HG02970 (cell line): ENCODE data around the gene SLC9A5.

Experiments
- ATAC-seq: cut with Tn5 transposase; IDR thresholded peaks from one replicate; pipeline ENCODE4 v1.9.1; 2021; ENCODE audit warnings: mild to moderate bottlenecking, moderate library complexity, moderate number of reproducible peaks; ENCODE audit not compliant: unreplicated experiment, low FRiP score

Gene SLC9A5

DNA sequence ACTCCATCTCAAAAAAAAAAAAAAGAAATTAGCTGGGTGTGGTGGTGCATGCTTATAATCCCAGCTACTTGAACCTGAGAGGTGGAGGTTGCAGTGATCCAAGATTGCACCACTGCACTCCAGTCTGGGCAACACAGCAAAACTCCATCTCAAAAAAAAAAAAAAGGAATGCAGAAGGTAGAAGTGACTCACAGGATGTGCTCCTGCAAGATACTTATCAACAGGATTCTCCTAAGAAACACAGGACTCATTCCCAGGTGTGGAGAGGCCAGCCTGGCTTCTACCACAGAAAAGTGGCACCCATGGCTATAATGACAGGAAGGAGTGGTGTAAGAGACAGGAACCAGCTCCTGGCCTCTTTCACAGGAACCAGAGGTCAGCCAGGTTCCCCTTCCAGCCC, 36.0 kb upstream of the SLC9A5 start:
- ATAC-seq = no peak

DNA sequence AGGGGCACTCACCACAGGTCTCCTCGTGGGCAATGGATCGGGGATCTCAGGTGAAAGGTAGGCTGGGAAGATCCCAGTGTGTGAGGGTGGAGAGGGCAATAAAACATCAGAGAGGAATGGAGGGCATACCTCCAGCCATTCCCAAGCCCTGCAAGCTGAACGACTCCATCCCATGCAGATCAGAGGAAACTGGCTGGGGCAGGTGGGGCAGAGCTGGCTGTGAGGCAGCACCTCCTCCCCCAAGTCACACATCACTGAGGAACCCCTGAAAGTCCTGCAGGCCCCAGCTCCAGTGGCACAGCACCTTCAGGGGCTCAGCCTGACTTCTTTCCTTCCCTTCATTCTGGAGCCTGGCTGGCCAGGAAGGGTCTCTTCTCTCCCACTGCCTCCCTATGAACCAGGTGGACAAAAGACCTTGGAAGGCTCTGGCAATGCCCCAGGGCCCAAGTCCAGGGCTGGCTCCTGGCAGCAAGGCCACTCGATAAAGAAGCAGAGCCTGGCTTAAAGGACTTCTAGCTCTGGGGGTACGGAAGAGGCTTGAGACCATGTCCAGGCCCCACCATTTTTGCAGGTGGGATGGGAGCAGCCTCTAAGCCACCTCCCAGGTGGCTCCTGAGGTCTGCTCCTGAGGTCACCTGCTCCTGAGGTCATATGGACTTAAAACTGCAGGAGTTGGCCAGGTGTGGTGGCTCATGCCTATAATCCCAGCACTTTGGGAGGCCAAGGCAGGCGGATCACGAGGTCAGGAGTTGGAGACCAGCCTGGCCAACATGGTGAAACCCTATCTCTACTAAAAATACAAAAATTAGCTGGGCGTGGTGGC, 35.4 kb upstream of the SLC9A5 start:
- ATAC-seq = no peak

- ATAC-seq = no peak
Measured at GRCh38 chr16:67215706-67216105, 33.1 kb upstream of the SLC9A5 start.

GRCh38 chr16:67216612-67217490, 31.9 kb upstream of the SLC9A5 start:
- no peak for ATAC-seq

DNA sequence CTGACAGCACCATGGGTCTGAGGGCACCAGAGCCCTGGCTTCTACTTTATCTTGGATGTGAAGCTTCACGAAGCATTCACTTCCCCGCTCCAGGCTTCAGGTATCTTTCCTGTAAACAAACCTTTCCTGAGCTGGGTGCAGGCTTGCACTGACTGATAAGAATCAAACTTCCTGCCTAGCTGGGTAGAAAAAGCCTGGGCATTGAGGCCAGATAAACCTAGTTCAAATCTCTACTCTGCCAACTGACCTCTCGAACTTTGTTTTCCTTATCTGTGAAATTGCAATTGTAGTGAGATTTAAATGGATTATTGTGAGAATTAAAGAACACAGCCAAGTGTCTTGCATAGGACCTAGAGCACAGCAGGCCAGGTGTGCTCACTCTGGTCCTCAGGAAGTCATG, 24.8 kb upstream of the SLC9A5 start:
- ATAC-seq = no peak

DNA sequence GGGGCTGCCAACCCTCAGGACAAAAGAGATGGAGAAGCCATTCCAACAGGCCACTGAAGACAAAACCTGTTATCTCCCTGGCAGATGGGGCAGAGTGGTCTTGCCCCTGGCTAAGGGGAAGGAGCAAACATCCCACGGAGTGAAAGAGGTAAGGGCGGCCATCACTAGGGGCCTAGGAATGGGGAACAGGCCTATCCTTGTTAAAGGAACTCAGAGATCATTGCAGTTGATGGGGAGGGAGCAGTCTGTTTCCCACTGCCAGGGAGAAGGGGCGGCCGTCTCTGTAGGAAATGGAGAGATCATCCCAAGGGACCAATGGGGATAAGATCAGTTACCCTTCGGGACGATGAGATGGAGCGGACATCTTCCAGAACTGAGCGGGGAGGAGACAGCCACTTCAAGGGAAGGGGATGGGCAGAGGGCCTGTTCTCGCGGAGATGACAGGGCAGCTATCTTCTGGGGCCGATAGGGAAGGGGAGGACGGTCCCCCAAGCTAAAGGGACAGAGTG, 22.4 kb upstream of the SLC9A5 start:
- ATAC-seq = no peak

GRCh38 chr16:67226804-67227566, 21.8 kb upstream of the SLC9A5 start, which contains the start of gene TMEM208:
Gene TMEM208, plus strand, starts transcription at chr16:67227130. Its CDS starts 89 bp downstream, at chr16:67227219.
- peak; percentile 86 for ATAC-seq

DNA sequence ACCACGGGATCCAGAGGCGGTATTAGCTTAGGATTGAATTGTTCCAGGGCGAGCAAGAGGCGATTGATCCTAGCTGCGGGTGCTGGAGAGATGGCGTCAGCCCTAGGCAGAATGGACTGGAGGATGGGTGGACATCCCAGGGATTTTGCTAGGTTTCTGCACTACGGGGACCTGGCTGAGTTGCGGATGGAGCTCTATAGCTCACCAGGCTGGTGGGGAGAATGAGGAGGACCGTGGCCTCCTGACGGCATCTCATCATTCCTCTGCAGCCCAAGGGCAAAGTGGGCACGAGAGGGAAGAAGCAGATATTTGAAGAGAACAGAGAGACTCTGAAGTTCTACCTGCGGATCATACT, 21.2 kb upstream of the SLC9A5 start:
- no peak for ATAC-seq

DNA sequence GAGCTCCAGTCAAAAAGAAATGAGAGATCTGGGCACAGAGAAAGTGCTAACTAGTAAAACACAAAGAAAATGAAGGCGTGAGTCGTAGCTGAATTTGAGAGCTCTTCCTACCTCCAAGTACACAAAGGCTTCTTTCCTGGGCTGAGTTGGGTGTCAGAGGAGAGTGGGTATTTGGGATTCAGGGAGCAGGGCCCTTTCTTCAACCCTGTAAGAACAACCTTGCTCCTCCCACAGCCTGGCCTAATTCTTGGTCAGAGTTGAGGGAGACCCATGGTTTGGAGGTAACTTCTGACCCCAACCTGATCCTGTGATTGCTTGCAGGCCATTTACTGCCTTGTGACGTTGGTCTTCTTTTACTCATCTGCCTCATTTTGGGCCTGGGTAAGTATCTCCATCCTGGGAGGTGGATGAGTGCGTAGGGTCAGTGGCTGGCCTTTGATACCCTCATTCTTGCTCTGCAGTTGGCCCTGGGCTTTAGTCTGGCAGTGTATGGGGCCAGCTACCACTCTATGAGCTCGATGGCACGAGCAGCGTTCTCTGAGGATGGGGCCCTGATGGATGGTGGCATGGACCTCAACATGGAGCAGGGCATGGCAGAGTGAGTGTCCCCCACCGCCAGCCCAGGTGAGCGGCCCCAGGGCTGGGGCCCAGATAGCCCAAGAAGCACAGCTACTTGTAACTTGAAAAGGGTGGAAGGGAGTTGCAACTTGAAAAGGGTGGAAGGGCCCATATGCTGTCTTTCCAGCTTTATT, 20.6 kb upstream of the SLC9A5 start:
- ATAC-seq = no peak

GRCh38 chr16:67228905-67229304, 19.9 kb upstream of the SLC9A5 start:
- ATAC-seq = no peak

GRCh38 chr16:67229906-67230808, 18.6 kb upstream of the SLC9A5 start:
- no peak for ATAC-seq

GRCh38 chr16:67230809-67231660, 17.7 kb upstream of the SLC9A5 start:
- ATAC-seq = no peak

DNA sequence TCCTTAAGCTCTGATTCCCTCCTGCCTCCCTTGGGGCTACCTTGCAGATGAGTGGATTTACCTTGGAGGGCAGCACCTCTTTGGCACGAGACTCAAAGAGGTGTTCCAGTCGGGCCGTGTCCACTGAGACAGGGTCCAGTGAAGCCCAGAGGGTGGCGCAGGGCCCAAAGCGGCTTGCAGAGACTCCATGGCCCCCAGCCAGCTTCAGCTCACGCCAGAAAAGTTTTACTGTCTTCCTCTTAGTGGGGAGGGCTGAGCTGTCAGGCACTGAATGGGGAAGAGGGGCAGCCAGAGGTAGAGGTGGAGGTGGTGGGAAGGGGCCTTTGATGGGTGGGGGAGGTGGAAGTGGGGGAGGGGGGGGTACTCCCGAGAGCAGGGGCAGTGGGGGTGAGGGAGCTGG, 15.2 kb upstream of the SLC9A5 start:
- ATAC-seq = no peak

DNA sequence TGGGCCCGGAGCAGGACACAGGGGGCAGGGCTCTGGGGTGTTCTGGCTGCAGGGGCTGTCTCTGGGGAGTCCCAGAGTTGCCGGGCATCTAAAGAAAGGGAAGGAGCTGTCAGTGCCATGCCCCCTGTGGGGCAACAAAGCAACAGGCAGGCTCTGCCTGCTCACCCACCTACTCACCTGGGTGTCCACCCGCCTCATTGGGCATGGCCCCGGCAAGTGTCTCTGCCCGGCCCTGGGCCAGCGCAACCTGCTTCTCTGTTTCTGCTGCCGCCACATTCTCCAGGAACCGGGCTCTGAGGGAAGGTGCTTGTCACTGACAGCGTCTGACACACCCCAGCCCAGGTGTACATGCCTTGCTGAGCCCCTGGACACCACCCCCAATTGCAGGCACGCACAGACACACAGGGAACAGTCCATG, 14.6 kb upstream of the SLC9A5 start:
- ATAC-seq = no peak

DNA sequence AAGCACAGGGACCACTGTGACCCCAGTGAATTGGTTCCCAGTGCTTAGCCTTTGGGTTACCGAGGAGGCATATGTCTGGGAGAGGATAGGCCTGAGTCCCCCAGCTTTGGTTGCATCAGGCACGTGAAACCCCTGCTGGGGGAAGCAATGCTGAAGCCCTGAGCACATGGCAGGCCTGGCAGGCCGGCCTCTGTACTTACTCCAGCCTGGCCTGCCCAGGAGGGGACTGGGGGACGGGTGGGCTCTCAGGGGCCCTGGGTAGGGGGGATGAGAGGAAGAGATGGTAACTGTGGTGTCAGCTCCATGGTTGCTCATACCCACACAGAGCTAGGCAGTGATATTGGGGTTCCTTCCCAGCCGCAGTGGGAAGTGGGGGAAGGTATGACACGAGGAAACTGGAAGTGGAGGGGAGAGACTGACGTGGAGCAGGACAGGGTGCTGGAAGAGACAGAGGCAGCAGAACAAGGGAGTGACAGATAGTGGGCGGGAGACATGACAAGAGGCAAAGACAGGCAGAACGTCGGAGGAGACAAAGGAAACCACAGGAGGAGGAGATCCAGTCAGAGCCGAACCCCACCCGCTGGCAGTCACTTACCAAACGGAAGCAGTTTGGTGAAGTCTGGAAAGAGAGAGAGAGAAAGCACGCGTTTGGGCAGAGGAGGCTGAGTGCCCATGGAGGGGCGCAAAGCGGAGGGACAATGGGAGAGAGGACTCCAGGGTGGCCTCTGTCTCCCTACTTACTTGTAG, 12.8 kb upstream of the SLC9A5 start:
- no peak for ATAC-seq

GRCh38 chr16:67236563-67237395, 12.0 kb upstream of the SLC9A5 start:
- ATAC-seq = no peak
